ENCODE data around the gene DEGS2. TPM values are rescaled to one million over a fixed set of nuclear protein-coding genes. Genes with fewer than 3 reads are reported as not detected.

The DEGS2 gene
- total RNA-seq, 1 donor from 2014 or later: 0.34 TPM

GRCh38 chr14:100108042-100108825 lies 51.2 kb downstream of the DEGS2 start:
- TF ChIP-seq, protein P1, sequence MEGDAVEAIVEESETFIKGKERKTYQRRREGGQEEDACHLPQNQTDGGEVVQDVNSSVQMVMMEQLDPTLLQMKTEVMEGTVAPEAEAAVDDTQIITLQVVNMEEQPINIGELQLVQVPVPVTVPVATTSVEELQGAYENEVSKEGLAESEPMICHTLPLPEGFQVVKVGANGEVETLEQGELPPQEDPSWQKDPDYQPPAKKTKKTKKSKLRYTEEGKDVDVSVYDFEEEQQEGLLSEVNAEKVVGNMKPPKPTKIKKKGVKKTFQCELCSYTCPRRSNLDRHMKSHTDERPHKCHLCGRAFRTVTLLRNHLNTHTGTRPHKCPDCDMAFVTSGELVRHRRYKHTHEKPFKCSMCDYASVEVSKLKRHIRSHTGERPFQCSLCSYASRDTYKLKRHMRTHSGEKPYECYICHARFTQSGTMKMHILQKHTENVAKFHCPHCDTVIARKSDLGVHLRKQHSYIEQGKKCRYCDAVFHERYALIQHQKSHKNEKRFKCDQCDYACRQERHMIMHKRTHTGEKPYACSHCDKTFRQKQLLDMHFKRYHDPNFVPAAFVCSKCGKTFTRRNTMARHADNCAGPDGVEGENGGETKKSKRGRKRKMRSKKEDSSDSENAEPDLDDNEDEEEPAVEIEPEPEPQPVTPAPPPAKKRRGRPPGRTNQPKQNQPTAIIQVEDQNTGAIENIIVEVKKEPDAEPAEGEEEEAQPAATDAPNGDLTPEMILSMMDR (IDR thresholded peaks at IDR 0.05; ENCODE audit: partially characterized antibody, unreplicated experiment): peak; percentile 89
- H3K27me3 Mint-ChIP-seq (ENCODE audit: unreplicated experiment): peaks cover 9% of the 10 kb centered on the region
- H3K4me3 Mint-ChIP-seq (ENCODE audit: unreplicated experiment): peak overlapping the region; percentile 63
- peaks cover 18% of the 10 kb centered on the region for H3K4me1 Mint-ChIP-seq (ENCODE audit: low read depth, unreplicated experiment)
- peak overlapping the region; percentile 86 for H3K27ac Mint-ChIP-seq (ENCODE audit: unreplicated experiment)
- peak; percentile 94 for DNase-seq
- H3K36me3 Mint-ChIP-seq (ENCODE audit: unreplicated experiment): no peaks in the 10 kb centered on the region
- peaks cover 19% of the 10 kb centered on the region for H3K9me3 Mint-ChIP-seq (ENCODE audit: unreplicated experiment)

DNA sequence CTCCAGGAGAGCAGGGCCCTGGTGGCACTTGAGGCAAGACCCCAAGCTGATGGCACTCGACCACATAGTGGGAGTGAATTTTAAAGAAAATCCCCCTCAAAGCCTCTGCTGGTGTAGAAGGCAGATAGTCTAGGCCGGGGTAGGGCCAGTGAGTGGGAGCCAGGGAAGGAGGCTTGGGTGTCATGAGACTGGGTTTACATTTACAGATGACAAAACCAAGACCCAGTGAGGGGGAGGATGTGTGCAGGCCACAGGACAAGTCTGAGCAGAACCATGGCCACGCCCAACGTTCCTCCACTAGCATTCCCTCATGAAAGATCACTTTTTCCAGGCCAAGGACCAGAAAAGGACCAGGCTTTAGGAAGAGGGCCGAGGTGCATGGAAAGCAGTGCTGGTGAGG lies 52.2 kb downstream of the DEGS2 start:
- no peak overlapping the region for H3K27ac Mint-ChIP-seq (ENCODE audit: unreplicated experiment)
- TF ChIP-seq, protein P1 (IDR thresholded peaks at IDR 0.05; ENCODE audit: partially characterized antibody, unreplicated experiment): no peak
- H3K36me3 Mint-ChIP-seq (ENCODE audit: unreplicated experiment): no peaks in the 10 kb centered on the region
- H3K4me3 Mint-ChIP-seq (ENCODE audit: unreplicated experiment): no peak overlapping the region
- peaks cover 21% of the 10 kb centered on the region for H3K4me1 Mint-ChIP-seq (ENCODE audit: low read depth, unreplicated experiment)
- H3K9me3 Mint-ChIP-seq (ENCODE audit: unreplicated experiment): peaks cover 17% of the 10 kb centered on the region
- DNase-seq: no peak
- peaks cover 6% of the 10 kb centered on the region for H3K27me3 Mint-ChIP-seq (ENCODE audit: unreplicated experiment)

DNA sequence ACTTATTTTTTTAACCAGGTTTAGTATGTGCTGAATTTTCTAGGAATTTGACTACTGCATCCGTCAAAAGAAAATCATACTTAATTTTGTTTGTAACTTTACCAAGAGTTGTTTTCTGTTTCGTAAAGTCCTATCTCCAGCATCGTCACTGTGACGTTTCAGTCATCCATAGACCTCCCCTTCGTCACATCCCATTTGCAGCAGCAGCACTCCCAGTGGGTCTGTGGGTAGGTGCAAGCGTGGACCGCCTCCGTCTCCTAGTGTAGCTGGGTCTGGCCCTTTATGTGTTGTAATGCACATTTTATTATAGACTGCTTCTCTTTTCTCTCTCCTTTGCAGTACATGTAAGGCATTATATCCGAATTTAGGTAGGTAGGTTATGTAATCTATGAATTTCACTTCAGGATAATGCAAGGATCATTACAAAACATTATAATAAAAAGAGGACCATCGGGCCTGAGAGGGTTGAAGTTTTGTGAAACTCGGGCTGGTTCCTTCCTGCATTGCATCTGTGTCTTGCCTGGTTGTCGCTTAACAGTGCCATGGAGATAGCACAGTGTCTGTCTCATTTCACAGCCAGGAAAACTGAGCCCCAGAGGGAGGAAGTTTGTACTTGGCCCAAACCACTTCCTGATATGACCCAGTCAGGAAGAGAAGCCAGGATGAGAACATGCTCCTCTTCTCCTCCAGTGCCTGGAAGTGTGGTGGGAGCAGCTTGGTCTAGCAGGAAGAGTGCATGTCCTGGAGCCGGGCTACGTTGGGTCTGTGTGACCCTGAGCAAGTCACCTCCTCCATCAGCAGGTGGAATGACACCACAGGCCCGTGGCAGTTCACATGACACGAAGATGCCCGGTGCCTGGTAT lies 53.0 kb downstream of the DEGS2 start:
- H3K4me1 Mint-ChIP-seq (ENCODE audit: low read depth, unreplicated experiment): peaks cover 21% of the 10 kb centered on the region
- H3K27me3 Mint-ChIP-seq (ENCODE audit: unreplicated experiment): peaks cover 6% of the 10 kb centered on the region
- peaks cover 17% of the 10 kb centered on the region for H3K9me3 Mint-ChIP-seq (ENCODE audit: unreplicated experiment)
- TF ChIP-seq, protein P1 (IDR thresholded peaks at IDR 0.05; ENCODE audit: partially characterized antibody, unreplicated experiment): no peak
- H3K27ac Mint-ChIP-seq (ENCODE audit: unreplicated experiment): no peak overlapping the region
- DNase-seq: no peak
- no peak overlapping the region for H3K4me3 Mint-ChIP-seq (ENCODE audit: unreplicated experiment)
- H3K36me3 Mint-ChIP-seq (ENCODE audit: unreplicated experiment): no peaks in the 10 kb centered on the region

DNA sequence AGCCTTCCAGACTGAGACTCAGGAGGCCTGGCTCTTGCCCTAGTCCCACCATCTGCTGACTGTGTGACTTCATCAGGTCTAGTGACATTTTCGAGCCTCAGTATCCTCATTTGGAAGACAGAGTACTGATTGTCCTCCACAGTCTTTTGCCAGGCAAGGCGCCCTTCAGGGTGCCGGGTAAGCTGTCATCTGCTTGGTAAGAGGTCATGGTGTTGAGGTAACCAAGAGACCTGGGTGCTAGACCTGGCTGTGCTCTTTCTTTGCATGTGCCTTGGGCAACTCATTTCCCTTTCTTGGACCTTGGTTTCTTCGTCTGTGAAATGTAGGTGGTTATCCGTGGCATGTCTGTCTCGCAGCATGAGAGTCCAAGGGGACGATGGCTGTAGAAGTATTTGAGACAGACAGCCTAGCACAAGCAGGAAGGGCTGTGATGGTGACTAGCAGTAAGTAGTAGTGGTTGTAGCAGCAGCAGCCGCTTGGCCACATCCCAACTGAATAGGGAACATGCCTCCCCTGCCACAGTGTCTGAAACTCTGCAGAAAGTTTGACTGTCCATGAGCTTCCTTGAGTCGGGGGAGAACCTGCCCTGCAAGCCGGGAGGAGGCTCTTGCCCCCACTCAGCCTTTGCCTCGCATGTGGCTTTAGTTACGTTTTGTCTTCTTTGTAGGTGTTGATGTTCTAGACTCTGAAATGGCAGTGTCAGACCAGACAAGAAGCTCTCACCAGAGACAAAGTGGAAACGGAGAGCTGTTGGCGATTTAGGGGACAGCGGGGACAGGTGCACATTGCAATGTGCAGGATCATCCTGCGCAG lies 53.9 kb downstream of the DEGS2 start:
- no peak overlapping the region for H3K27ac Mint-ChIP-seq (ENCODE audit: unreplicated experiment)

More for the DNA sequence above, 53.9 kb downstream of the DEGS2 start:
- Mint-ChIP-seq H3K36me3 (ENCODE audit: unreplicated experiment) (no peaks in the 10 kb centered on the region), H3K4me3 (ENCODE audit: unreplicated experiment) (no peak overlapping the region), H3K4me1 (ENCODE audit: low read depth, unreplicated experiment) (peaks cover 21% of the 10 kb centered on the region), H3K9me3 (ENCODE audit: unreplicated experiment) (peaks cover 17% of the 10 kb centered on the region), H3K27me3 (ENCODE audit: unreplicated experiment) (peaks cover 6% of the 10 kb centered on the region)
- TF ChIP-seq, protein P1 (IDR thresholded peaks at IDR 0.05; ENCODE audit: partially characterized antibody, unreplicated experiment): no peak
- DNase-seq: no peak
